Peyer's patch (tissue), 4 donors: ENCODE measurements around the gene FPR1.

Experiments used
- CTCF ChIP-seq, 6 experiments: fragments of 450-650 bp in 4 of 6; fragments of 200-600 bp in 2 of 6; sonication (generic) in 1 of 6; IDR thresholded peaks; one replicate each; pipeline ENCODE4 v1.5.1; 2017 to 2019; ENCODE audit warnings: antibody characterized with exemption in 6 of 6, mild to moderate bottlenecking in 3 of 6, moderate library complexity in 1 of 6
- POLR2A ChIP-seq, 2 donors: fragments of 450-650 bp; IDR thresholded peaks; one replicate each; pipeline ENCODE4 v1.5.1; 2017; ENCODE audit warnings: antibody characterized with exemption in 2 of 2, mild to moderate bottlenecking in 2 of 2, moderate library complexity in 2 of 2

- TF ChIP-seq POLR2A (IDR thresholded peaks at IDR 0.05) (no peak), CTCF (IDR thresholded peaks at IDR 0.05) (no peak)
These were observed 43.3 kb upstream of the FPR1 start, which contains the start of gene FPR3 for GRCh38 chr19:51794885-51795490.
